Measurements from ENCODE around the gene DAB2IP. TPM values are rescaled to one million over a fixed set of nuclear protein-coding genes. Genes with fewer than 3 reads are reported as not detected.
A peak's percentile ranks its signal among the peaks of the same experiment; 100 is the strongest.

The DAB2IP gene
- total and polyA plus RNA-seq, 2 donors from 2014 or later = 33.8 to 105 TPM

DNA sequence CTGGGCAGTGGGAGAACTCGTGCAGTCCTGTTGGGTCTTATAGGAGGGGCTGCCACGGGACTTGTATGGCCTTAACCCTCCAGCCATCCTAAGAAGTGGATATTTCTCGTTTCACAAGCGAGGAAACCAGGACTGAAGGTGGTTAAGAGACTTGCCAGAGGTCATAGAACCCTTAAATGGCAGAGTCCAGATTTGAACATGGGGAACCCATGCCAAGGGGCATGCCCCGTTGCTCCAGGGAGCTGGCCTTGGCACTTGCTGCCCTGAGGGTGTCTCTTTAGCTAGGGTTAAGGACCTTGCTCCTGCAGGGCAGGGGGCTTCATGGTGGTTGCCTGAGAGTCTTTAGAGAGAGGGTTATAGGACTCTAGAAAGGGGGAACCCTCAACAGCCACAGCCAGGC is 63.4 kb downstream of the DAB2IP start:
- Histone ChIP-seq H3K27ac (ENCODE audit: low read depth in 2 of 2, low read length in 2 of 2) (no peak overlapping the region), H3K36me3 (ENCODE audit: control insufficient read depth in 2 of 3, insufficient read depth in 3 of 3, low read length in 3 of 3) (no peaks in the 10 kb centered on the region), H3K27me3 (ENCODE audit: control insufficient read depth, insufficient read depth, low read length) (no peaks in the 10 kb centered on the region), H3K9ac (ENCODE audit: low read length in 3 of 3) (no peak overlapping the region), H3K9me3 (ENCODE audit: control insufficient read depth in 2 of 3, insufficient read depth in 1 of 3, low read length in 3 of 3) (no peaks in the 10 kb centered on the region), H3K4me3 (ENCODE audit: low read length in 3 of 3) (no peak overlapping the region), H3K4me1 (ENCODE audit: control insufficient read depth in 2 of 3, insufficient read depth in 2 of 3, low read depth in 1 of 3, low read length in 3 of 3) (peaks cover 0 to 38% (median 17%) of the 10 kb centered on the region in 3 donors)
- intact Hi-C loops (cut with DNase I) = no loop called here
- FAIRE-seq (no peak), DNase-seq (no peak)
- TF ChIP-seq CTCF (IDR thresholded peaks at IDR 0.05; ENCODE audit: borderline replicate concordance, extremely low read depth, insufficient read depth) = no peak

GRCh38 chr9:121717141-121717991 is 65.9 kb downstream of the DAB2IP start:
- H3K9ac ChIP-seq (ENCODE audit: low read length in 3 of 3) = no peak overlapping the region
- H3K9me3 ChIP-seq (ENCODE audit: control insufficient read depth in 2 of 3, insufficient read depth in 1 of 3, low read length in 3 of 3) = no peaks in the 10 kb centered on the region
- H3K27ac ChIP-seq (ENCODE audit: low read depth in 2 of 2, low read length in 2 of 2) = no peak overlapping the region
- FAIRE-seq (no peak), DNase-seq (peak in 1 of 5 donors; percentile 54)
- H3K4me1 ChIP-seq (ENCODE audit: control insufficient read depth in 2 of 3, insufficient read depth in 2 of 3, low read depth in 1 of 3, low read length in 3 of 3) = peaks cover 0 to 35% (median 23%) of the 10 kb centered on the region in 3 donors
- H3K27me3 ChIP-seq (ENCODE audit: control insufficient read depth, insufficient read depth, low read length) = no peaks in the 10 kb centered on the region
- no peak for TF ChIP-seq CTCF (IDR thresholded peaks at IDR 0.05; ENCODE audit: borderline replicate concordance, extremely low read depth, insufficient read depth)
- no peak overlapping the region for H3K4me3 ChIP-seq (ENCODE audit: low read length in 3 of 3)
- H3K36me3 ChIP-seq (ENCODE audit: control insufficient read depth in 2 of 3, insufficient read depth in 3 of 3, low read length in 3 of 3) = no peaks in the 10 kb centered on the region
- intact Hi-C loops (cut with DNase I) = no loop called here

GRCh38 chr9:121718084-121718483 is 66.7 kb downstream of the DAB2IP start:
- DNase-seq (peak in 4 of 5 donors; percentile 84 to 90 (median 86)), FAIRE-seq (no peak)
- TF ChIP-seq CTCF (IDR thresholded peaks at IDR 0.05; ENCODE audit: borderline replicate concordance, extremely low read depth, insufficient read depth) = no peak
- intact Hi-C loops (cut with DNase I) = no loop called here
- H3K36me3 ChIP-seq (ENCODE audit: control insufficient read depth in 2 of 3, insufficient read depth in 3 of 3, low read length in 3 of 3) = no peaks in the 10 kb centered on the region
- no peak overlapping the region for H3K9ac ChIP-seq (ENCODE audit: low read length in 3 of 3)
- no peaks in the 10 kb centered on the region for H3K9me3 ChIP-seq (ENCODE audit: control insufficient read depth in 2 of 3, insufficient read depth in 1 of 3, low read length in 3 of 3)
- H3K4me3 ChIP-seq (ENCODE audit: low read length in 3 of 3) = no peak overlapping the region
- H3K27me3 ChIP-seq (ENCODE audit: control insufficient read depth, insufficient read depth, low read length) = no peaks in the 10 kb centered on the region
- no peak overlapping the region for H3K27ac ChIP-seq (ENCODE audit: low read depth in 2 of 2, low read length in 2 of 2)
- peaks cover 0 to 35% (median 23%) of the 10 kb centered on the region in 3 donors for H3K4me1 ChIP-seq (ENCODE audit: control insufficient read depth in 2 of 3, insufficient read depth in 2 of 3, low read depth in 1 of 3, low read length in 3 of 3)

Data from kidney (tissue), 14 donors.